ENCODE measurements around the gene GOLGA8B. TPM values are rescaled to one million over a fixed set of nuclear protein-coding genes. Genes with fewer than 3 reads are reported as not detected.
"Not testable (repeated sequence)": the region's sequence is repeated elsewhere in the genome, so short reads cannot be mapped to it uniquely, and the experiment has no call there.

GOLGA8B gene
- total RNA-seq, result 87.8 and 106 TPM in 2 replicates
- polyA plus RNA-seq (2012), result 48.4 TPM

GRCh38 chr15:34583399-34584329 is at the start of gene GOLGA8B:
Gene GOLGA8B (minus strand): TSS chr15:34583651. CDS start chr15:34535912, 47,739 bp downstream.
- peak; percentile 54 for DNase-seq (ENCODE audit: low read depth)

- DNase-seq (ENCODE audit: low read depth), result not testable (repeated sequence)
These were observed 49.7 kb upstream of the GOLGA8B start for GRCh38 chr15:34633165-34633564.

GRCh38 chr15:34628577-34629152 is 45.2 kb upstream of the GOLGA8B start:
- no peak for DNase-seq (ENCODE audit: low read depth)

DNA sequence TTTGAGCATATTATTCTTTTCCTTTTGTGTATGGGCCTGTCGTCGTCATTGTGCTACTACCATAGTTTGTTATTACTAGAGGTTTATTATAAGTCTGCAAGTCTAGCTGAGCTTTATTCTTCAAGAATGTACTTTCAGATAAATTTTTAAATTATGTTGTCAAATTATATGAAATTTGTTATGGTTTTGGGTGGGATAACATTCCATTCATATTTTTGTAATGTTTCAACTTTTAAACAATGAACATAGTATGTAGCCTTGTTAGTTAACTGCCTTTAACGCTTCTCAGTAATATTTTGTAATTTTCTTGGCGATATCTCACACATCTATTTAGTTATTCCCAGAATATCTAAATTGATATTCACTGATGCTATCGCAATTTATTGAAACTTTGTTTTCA is 41.6 kb upstream of the GOLGA8B start:
- no peak for DNase-seq (ENCODE audit: low read depth)

DNA sequence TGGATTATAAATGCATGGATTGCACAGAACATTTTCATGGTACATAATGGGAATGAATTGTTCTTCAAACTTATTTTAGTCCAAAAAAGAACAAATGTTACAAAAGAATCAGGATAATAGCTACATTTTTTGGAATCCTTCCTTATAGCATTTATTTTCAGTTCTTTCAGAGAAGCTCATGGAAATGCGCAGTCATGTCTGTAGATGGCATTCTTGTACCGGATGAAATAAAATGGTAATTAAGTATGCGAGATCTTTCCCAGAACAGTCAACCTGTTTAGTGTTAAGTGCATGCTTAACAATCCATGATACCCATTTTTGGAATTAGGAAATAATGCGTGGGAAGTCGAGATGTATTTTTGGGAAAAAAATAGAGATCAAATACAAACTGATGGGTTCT is 38.2 kb upstream of the GOLGA8B start:
- DNase-seq (ENCODE audit: low read depth), result peak; percentile 74

DNA sequence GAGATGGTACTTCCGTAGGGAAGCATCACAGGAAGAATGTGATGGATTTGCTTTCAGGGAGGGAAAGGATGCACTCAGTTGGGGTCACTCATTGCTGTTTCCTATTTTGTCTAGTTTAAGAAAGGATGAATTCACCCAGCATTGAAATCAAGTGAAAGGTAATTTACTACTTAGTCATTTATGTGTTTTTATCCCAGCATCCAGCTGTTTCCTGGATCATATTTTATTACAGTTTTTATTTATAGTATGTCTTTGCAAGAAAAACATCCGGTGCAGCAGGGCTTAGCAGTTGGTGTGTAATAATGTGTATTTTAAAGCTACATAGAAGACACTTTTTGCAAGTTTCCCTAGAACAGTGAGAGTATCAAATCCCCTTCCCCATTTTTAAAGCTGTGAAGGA is 37.4 kb upstream of the GOLGA8B start:
- peak; percentile 34 for DNase-seq (ENCODE audit: low read depth)

GRCh38 chr15:34620142-34620541 is 36.7 kb upstream of the GOLGA8B start:
- DNase-seq (ENCODE audit: low read depth), result no peak

DNA sequence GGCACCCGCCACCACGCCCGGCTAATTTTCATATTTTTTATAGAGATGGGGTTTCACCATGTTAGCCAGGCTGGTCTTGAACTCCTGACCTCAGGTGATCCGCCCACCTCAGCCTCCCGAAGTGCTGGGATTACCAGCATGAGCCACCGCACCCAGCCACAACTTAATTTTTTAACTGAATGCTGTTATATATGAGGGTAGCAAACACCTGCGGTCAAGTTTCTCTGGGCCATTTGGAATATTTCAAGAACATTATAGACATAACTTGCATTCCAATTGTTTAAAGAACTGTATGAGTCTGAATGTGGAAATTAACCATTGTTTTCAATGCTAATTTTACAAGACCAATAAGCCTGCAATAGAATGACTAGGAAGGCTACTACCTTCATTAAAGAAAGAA is 35.7 kb upstream of the GOLGA8B start:
- DNase-seq (ENCODE audit: low read depth), result no peak

GRCh38 chr15:34618073-34618472 is 34.6 kb upstream of the GOLGA8B start:
- DNase-seq (ENCODE audit: low read depth), result no peak

- DNase-seq (ENCODE audit: low read depth), result peak; percentile 79
These were observed 33.2 kb upstream of the GOLGA8B start for GRCh38 chr15:34616613-34617012.

DNA sequence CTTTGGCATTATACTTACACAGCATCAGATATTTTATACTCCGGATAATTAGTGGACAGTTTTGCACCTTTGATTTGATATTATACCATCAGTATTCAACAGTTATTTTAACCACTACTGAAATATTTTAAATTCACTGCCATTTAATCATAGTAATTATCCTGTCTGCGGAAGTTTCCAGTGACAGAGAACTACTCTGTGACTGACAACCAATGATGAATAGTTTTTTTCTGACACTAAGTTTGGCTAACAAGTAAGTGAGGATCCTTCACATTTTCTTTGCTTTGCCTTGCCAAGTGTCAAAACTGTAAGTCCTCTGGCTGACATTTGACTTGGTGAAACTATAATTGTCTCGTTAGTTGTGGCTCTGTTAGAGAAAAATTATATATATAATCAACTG is 30.5 kb upstream of the GOLGA8B start:
- DNase-seq (ENCODE audit: low read depth), result no peak

DNA sequence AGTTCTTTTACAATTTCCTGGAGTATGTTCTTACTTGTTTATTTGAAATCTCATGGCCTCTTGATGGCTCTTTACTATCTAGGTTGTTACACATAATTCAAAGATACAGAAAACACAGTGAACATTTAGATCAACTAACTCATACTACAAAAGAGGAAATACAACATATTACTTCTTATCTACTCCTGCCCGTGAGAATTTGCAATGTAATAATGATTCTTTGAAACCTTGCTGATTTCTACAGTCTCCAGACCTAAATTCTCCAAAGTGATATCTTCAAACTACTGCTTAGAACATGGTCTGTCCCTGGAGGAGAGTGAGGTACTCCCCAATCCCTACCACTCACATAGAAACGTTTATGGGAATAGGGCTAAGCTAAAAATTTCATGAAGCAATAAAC is 29.9 kb upstream of the GOLGA8B start:
- no peak for DNase-seq (ENCODE audit: low read depth)

DNA sequence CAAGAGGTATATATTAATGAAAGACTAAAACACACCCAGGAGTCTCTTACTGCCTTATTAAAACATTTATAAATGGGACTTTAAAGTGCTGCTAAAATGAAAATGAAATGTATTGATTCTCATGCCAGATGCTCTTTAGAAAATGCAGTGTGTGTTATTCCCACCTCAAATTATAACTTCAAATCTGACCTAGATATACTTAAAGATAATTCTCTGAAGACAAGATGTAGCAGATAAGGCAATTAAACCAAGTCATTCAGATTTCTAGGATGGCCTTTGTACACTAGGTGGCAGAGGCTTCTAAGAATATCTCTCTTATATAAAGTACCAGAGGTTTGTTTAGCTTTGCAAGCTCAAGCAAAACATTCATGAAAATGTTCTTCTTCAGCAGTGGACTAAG is 26.9 kb upstream of the GOLGA8B start:
- peak; percentile 39 for DNase-seq (ENCODE audit: low read depth)

GRCh38 chr15:34609102-34610057 is 25.9 kb upstream of the GOLGA8B start:
- DNase-seq (ENCODE audit: low read depth), result no peak

DNA sequence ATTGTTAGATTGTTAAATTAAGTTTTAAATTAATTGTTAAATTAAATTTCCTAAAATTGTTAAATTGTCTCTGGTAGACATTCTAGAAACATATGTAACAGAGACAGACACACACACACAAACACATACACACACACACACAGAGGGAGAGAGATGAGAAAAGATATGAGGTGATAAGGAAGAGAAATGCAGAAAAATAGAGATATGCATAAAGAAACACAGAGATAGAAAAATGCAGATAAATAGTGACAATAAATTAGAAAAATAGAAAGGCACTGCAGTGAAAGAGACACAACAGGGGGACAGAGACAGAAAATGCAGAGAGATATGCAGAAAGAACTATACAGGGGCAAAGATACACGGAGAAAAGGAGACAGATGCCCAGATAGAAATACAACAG is 25.1 kb upstream of the GOLGA8B start:
- DNase-seq (ENCODE audit: low read depth), result no peak

- DNase-seq (ENCODE audit: low read depth), result no peak
These were observed 24.4 kb upstream of the GOLGA8B start for GRCh38 chr15:34607832-34608231.

DNA sequence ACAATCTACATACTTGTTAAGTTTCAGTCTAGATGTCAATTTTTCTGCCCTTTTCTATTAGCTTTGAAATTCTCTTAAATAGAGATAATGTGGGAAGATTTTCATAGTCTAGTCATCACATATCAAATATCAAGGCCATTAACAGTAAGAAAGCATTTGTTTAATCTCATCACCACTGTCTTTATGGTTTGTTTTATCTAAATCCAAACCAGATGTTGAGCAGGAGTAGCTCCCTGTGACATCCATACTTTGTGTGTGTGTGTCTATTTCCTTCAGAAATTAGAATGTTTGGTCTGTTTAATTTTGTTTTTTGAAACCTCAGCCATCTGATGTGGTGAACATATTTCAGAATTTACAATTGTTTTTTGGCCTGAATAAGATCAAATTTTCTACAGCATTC is 23.1 kb upstream of the GOLGA8B start:
- peak; percentile 42 for DNase-seq (ENCODE audit: low read depth)

DNA sequence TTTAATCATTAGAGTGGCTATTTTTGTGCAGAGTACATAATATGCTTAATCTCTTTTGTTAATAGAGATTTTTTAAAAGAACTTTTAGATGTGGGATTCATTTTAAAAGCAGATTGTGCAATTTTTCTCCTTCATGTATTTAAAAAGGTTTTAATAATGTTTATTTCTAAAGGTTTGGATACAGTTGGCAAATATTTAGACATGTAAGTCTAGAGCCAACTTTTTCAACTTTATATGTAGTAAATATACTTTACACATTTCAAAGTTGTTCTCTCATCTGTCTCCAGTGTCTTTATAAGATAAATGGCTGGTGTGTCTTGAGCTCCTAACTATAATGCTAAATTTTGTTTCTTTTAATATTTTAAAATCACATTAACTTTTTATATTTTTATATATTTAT is 22.7 kb upstream of the GOLGA8B start:
- DNase-seq (ENCODE audit: low read depth), result no peak

DNA sequence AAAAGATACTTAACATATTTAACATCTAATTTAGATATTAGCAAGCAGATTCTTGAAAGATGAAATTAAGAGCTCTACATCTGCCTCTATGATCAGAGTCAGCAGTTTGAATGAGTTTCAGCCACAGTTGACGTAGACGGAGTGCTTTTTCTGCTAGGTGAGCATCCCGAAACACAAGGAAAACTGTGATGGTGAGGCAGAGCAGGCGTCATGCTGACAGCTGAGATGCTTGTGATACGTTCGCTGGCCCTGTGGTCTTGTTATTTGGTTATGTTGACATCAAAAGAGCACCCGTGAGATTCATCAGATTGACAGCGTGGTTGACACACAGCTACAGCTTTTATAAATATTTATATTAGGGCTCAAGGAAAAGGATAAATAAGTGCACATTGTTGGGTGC is 19.6 kb upstream of the GOLGA8B start:
- no peak for DNase-seq (ENCODE audit: low read depth)

DNA sequence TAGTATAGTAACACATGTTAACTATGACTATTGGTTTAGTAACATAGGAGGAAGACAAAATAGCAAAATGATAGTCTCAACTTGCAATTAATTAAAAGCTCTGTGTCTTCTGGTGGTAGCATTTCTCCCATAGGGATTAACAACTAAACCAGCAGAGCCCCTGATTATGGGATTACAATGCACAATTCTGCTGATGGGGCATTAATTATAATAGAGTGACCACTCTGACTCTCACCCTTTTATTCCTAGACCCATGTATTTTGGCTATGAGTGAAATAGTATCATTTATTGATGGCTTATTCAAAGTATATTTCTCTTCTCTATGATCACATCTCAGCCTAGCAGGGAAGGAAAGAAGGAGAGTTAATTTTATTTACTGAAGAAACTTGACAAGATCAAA is 17.5 kb upstream of the GOLGA8B start:
- DNase-seq (ENCODE audit: low read depth), result no peak

DNA sequence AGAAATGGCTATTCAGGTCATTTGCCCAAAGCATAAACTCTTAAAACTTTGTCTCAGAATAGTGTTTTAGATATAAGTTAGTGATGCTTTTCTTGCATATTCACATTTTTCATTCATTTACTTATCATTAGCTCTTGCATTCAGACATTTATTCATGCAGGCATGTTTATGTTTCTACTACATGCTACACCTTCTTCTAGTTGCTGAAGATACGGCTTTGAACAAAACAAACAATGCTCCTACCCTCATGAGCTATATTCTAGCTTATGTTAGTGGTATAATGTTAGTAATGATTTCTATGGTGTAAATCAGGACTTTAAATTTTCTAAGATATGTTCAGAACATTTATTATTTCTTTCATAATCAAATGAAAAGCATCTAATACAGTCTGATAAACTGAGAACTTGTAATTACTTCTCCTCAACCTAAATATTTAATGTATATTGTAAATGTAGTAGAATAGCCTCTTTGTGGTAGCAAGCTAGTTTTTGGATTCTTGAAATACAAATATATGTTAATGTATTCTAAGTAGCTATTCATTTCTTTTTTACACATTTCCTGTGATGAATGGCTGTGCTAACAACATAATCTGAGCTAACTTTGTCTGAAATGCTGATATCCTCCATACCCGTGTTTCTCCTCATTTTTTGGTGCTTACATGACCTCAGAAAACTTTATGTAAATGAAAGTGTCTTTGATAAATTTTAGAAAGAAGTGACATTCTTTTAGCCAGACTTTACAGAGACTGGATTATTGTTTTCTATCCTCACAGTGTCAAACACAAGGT is 15.5 kb upstream of the GOLGA8B start:
- DNase-seq (ENCODE audit: low read depth), result no peak
